GM08714 (cell line): ENCODE measurements around the gene SIGMAR1.
A peak's percentile ranks its signal among the peaks of the same experiment; 100 is the strongest.

Experiments
- H3K4me3 ChIP-seq: fragments of 200-500 bp; sonication (Bioruptor generic); 2 replicates; pipeline ENCODE4 v1.5.1; 2014; ENCODE audit warnings: mild to moderate bottlenecking, low read length, inconsistent platforms
- ZNF274 ChIP-seq: IDR thresholded peaks from 2 replicates; pipeline ENCODE4 v1.6.1; 2012; ENCODE audit warnings: mild to moderate bottlenecking, low read depth, low read length

Gene SIGMAR1

DNA sequence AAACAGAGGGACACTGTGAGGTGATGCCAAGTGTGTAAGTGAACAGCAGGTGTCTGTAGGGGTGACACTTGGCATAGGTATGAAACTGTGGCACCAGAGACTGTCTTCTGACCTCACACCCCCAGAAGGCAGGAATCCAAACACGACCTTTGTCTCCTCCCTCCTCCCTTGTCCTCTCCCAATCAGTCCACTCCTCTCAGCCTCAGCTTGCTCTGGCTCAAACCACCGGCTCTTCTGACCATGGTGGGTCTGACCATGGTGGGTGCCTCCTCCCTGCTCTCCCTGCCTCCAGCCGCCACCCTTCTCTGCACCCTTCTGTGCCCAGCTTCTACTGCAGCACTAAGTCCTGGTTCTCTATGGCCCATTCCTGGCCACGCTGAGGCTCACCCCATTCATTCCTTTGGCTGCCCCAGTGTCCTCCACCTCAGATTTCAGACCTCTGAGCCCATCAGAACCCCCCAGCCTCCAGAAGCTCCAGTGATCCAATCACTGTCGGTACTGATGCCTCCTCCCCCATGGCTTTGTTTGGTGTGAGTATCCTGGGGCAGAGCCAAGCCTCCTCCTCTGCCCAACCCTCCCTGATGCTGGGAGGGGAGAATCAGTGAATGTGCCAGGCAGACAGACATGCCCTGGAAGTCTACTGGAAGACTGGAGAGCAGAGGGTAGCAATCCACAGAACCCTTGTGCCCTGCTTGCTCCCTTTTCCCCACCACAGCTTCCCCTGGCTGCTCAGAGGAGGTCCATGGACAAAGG lies 7.0 kb downstream of the SIGMAR1 start:
- no peak for TF ChIP-seq ZNF274
- H3K4me3 ChIP-seq = no peak overlapping the region

DNA sequence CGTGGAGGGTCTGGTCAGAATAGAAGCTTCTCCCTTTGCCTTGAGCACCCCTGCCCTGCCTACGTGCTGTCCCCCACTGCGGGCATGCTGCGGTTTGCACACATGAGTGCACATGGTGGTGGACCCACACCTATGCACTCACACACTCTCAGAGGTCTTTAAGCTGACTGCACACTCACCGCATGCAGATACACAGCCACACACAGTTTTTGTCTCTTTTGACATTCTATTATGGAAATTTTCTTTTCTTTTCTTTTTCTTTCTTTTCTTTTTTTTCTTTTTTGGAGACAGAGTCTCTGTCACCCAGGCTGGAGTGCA lies 8.1 kb downstream of the SIGMAR1 start:
- no peak overlapping the region for H3K4me3 ChIP-seq
- TF ChIP-seq ZNF274 = no peak

DNA sequence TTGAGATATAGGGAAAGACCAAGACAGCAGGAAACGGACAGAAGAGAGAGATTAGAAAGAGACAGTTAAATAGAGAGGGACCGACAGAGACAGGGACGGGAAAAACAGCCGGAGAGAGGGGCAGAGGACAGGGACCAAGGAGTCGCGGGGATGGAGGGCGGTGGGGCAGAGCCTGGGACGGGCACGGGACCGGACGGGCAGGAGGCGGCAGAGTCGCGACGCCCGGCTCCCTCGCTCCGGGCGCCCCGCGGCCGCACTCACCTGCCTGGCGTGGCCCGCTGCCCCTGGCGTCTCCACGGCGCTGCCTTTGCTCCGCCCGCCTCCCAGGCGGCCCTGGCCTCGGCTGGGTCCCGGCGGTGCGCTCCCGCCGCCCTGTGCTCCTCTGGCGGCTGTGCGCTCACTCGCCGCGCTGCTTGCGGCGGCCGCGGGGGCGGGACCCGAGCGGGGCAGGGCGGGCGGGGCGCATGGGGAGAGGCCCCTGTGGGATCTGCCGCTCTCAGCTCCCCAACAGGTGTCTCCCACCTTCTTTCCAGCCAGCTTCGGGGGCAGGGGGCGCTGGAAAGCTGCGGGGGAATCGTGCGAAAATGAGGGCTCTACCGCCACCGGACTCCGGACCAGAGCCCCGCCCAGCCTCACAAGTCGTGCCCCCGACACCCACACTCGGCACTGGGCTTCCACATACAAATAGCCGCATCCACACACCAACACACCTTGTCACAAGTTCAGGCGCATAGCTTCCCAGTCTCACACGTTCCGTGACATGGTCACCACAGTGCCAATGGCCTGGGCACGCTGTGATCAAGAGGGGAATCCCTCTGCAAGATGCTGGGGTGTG lies 8.7 kb downstream of the SIGMAR1 start, which contains the start of gene ARID3C:
Gene ARID3C, minus strand, starts transcription at position 411 of the 835 bp plus-strand sequence. CDS start 1,052 bp downstream, outside the sequence.
- H3K4me3 ChIP-seq = no peak within 1 kb of the TSS; the same call in 1 of the 2 replicates
- no peak for TF ChIP-seq ZNF274

DNA sequence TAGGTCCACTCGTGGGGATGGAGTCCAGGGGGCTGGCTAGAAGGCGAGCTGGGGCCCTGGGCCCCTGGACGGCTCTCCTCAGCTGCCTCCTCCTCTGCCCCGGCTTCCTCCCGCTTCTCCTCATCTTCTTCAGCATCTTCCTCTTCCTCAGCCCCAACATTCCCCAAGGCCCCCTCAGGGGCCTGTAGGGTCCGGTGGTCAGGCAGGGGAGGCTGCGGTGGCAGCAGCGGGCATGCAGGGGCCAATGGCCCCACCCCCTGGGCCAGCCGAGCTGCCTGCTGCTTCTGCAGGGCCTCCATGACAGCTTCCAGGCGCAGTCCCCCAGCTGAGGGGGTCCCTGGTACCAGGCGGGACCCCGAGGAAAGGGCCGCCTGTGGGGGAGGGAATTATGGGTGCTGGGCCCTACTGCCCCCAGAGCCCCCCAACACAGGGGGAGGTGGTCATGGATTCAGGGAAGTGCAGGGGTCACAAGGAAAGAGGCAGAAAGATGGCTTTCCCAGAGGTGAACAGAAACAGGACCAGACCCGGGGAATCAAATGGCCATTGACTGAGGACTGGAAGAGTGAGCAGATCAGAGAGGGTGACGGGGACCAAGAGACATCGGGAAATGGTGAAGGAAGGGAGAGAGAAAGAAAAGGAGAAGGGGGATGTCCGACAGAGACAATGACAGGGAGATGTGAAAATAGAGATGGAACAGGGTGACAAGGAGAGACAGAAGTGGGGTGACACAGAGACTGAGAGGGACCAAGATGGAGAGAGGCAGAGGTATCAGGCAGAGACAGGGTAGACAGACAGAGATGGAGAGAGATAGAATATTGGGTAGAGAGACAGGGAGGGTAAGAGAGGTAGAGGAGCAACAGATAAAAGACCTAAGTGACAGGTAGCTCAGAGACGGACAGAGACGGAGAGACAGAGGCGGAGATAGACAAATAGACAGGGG lies 9.6 kb downstream of the SIGMAR1 start:
- TF ChIP-seq ZNF274 = no peak
- no peak overlapping the region; the same call in 1 of the 2 replicates for H3K4me3 ChIP-seq

DNA sequence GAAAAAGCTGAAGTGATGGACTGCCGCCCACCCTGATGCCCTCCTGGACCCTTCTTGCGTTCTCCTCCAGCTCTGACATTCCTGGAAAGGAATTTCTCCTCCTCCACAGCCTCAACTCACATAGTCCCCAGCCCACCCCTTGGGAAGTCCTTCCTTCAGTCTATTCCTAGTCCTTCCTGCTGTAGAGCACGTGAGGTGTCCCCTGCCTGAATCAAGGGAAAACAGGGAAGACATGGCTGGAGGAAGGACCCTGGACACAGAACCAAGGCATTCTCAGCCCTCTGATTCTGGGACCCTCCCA lies 12.5 kb downstream of the SIGMAR1 start:
- no peak for TF ChIP-seq ZNF274

DNA sequence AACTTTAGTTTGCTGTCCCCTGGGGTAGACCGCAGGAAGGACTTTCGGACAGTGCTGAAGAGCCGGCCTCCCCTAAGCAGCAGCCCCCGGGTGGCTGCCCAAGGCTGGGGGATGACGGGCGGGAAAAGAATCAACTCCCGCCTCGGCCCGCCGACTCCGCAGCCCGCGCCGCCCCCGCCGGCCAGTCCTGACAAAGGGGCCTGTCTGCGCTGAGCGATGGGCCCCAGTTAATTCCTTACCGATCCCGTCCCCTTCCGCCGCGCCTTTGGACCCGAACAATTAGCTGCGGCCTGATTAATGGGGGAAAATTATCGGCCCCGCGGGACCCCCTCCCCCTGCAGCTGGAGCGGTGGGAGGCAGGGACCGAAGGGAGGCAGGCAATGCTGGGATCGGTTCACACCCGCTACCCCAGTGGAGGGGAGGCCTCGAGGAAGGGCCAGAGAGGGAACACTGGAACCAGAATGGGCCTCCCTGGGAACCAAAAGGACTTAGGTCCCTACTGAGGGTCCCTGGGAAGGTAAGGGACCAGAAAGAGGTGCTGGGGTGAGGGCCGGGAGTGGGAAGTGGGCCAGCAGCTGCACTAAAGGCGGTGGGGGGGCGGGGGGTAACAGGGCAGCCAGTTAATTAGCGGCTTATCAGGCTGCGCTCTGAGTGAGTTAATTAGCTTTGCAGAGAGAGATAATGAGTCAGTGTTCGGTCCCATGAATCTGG lies 13.0 kb downstream of the SIGMAR1 start:
- no peak overlapping the region for H3K4me3 ChIP-seq
- no peak for TF ChIP-seq ZNF274

More for the DNA sequence above, 12.5 kb downstream of the SIGMAR1 start:
- no peak overlapping the region for H3K4me3 ChIP-seq

DNA sequence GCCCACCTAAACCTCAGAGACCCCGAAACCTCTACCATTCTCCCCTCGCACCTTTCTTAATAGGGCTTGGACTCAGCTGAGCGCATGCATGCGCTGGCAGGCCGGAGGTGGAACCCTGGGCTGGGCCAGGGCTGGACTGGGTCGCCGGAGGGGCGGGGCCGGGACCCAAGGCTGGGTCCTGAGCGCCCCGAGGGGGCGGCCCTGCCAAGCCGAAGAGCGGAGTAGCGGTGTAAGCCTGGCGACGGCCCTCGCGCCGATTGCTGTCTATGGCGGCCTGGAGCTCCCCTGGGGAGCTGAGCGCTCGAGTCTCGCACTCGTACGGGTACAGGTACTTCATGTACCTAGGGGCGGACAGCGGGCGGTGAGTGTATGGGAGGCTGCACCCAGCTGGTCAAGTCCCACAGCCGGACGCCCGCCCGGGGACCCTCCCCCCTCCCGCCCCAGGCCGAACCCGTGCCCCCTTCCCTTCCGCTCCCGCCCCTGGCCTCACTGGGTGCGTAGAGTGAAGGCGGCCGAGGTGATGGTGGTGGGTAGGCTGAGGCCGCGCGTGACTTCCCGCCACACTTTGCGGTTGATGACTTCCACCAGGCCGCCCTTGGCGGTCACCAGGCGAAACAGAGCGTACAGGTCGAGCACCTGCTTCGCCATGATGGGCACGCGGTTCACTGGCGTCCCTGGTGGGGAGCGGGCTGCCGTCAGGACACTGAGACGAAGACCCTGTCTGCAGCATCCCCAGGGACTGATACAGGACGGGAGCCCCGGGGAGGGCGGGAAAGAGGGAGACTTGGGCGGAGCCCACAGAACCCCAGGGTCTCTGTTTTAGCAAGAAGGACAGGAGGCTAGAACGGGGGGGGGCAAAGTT lies 14.0 kb downstream of the SIGMAR1 start:
- H3K4me3 ChIP-seq = no peak overlapping the region
- TF ChIP-seq ZNF274 = no peak

DNA sequence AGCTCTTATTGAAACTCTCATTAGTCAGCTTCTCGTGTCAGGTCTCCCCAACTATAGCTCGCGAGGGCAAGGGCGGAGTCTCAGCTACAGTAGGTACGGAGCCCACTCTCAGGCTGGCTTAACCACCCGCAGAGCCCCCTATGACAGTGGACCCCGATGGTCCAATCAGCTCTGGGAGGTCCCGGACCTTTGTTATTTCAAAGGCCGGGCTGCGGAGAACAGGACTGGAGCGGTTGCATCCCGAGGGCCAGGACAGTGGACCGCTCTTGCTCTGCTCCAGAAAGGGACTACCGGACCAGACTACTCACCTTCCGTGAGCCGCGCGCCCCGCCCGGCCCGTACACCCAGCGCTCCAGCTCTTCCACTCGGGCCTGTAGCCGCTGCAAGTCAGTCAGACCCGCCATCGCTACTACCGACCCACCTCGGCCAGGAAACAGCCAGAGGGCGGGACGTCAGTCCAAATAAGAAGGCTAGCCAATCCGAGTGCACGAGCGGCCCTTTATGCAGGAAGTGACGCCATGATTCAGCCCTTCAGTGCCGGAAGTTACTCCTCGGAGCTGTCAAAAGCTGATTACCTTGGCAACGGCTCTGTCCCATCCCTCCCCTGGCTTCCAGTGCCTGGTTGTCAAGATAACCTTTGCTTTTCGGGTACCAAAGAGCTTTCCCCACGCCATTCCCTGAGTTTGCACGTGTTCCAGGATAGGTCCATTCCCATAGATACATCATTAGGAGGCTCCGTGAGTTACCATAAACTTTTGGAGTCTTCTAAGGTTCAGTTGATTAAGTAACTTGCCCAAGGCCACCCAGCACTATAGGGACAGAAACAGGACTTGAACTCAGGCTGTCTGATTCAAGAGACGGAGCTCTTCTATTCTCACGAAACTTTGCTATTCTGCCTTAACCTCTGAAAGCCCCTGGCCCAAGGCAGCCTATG lies 17.3 kb downstream of the SIGMAR1 start, which contains the start of gene DCTN3:
Gene DCTN3, minus strand, starts transcription at position 435 of the 934 bp plus-strand sequence. Its CDS starts 31 bp downstream, at position 404.
- H3K4me3 ChIP-seq = peak within 1 kb of the TSS; percentile 91
- no peak for TF ChIP-seq ZNF274

DNA sequence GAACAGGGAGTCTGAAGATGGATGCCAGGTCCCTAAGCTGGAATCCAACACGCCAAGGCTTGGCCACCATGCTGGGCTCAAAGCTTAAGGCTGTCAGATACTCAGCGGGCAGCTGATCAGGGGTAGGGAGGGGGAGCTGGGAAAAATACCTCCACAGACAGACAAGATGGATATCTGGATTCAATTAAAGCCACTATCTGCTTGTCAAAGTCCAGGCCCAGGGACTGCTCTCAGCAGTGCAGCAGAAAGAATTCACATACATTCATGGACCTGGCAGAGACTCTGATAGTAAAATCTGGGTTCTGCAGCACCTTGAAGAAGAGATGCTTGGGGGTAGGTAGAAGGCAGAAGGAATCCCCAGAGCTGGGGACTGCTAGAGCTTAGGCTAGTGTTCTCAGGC lies 22.5 kb downstream of the SIGMAR1 start:
- no peak overlapping the region for H3K4me3 ChIP-seq
- TF ChIP-seq ZNF274 = no peak

DNA sequence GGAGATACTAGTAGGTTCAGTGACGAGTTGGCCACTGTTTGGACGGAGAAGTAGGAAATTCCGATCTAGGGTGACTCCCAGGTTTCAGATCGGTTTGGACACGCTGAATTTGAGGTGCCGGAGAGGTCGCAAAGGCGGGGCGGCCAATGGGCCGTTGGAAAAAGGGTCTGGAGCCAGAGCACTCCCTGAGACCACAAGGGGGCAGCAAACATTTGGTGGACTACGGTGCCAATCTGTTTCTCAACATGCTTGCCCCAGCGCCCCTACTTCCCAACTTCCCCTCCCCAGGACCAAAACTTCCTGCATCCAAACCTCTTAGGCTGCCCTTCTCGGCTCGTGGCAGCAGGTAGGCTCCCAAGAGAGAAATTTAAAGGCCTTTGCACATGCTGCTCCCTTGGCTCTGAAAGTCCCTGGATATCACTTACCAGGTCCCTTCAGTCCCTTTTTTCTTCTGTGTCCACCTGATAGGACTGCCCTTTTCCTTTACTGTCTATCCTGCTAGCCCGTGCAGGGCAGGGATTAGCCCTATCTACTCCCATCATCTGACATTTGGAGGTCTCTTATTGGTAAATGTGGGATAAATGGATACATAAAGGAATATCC lies 24.7 kb downstream of the SIGMAR1 start:
- H3K4me3 ChIP-seq = peak overlapping the region; percentile 77; the same call in 1 of the 2 replicates
- no peak for TF ChIP-seq ZNF274

DNA sequence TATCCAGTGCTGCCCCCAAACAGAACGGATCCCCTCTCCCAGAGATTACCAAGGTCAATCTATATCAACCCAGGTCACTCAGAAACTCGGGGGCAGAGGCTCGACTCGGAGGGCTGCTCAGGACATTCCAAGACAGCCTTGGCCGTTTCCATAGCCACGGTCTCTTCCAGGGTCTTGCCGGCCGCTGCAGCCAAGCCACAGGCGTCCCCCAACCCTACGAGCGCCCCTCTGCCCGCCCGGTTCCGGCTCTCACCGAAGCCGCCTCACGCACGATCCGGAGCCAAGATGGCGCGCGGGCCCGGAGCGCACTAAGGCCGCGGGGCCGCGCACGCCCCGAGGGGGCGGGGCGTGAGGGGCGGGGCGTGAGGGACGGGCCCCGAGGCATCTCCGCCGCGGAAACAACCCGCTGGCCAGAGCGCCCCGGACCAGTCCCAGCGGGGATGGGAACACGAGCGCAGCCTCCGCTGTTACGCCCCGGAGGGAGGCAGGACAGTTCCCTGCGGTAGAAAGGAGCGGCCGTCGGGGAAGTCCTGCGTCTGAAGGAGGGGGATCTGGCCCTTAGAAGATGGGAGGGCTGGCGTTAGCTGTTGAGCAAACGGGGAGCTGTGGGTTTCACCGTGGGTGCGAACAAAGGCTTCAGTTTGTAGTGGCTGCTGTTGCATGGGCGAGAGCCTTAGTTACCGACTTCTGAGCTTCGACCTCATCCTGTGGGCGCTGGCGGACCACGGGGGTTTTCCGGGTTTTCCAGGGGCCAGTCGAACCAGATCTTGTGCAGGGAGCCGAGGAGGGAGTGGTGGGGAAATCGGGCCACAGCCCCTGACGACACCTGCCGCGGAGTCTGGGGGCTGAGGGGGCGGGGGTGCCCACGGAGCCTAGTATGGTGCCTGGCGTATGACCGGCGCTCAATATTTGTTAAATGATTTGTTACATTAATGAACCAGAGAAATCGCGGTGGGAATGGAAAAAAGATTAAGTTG lies 25.5 kb downstream of the SIGMAR1 start, which contains the start of gene RPP25L:
Gene RPP25L, minus strand, starts transcription at position 287 of the 977 bp plus-strand sequence. CDS start 801 bp downstream, outside the sequence.
- no peak for TF ChIP-seq ZNF274

More for the DNA sequence above, 25.5 kb downstream of the SIGMAR1 start, which contains the start of gene RPP25L:
- peak within 1 kb of the TSS; percentile 77 for H3K4me3 ChIP-seq
